Natural killer cell (primary cell): Measurements from ENCODE around the gene LYPD4. TPM values are rescaled to one million over a fixed set of nuclear protein-coding genes. Genes with fewer than 3 reads are reported as not detected.

Source experiments
- ATAC-seq, 3 donors: fragments of 150-1000 bp in 2 of 3; fragments of 200-7000 bp in 1 of 3; cut with Tn5 transposase; 1 replicate in 1 of 3; 2 replicates in 2 of 3; pipeline ENCODE4 v1.10.0; 2021; ENCODE audit warnings: mild to moderate bottlenecking in 2 of 3, moderate library complexity in 2 of 3
- DNase-seq, 2 donors: peaks; one replicate each; pipeline versions ENCODE4 v3.0.0 to v3.0.0-alpha.2; 2013 to 2021; ENCODE audit warnings: mixed read lengths in 1 of 2
- H3K27ac ChIP-seq: one replicate; pipeline ENCODE4 v1.5.1; 2013; ENCODE audit warnings: mild to moderate bottlenecking, low read length
- H3K27me3 ChIP-seq: one replicate; pipeline ENCODE4 v1.6.1; 2013; ENCODE audit warnings: low read length; ENCODE audit not compliant: control insufficient read depth, insufficient read depth
- H3K36me3 ChIP-seq: one replicate; pipeline ENCODE4 v1.6.1; 2013; ENCODE audit warnings: low read length; ENCODE audit not compliant: control insufficient read depth, insufficient read depth
- H3K4me1 ChIP-seq: one replicate; pipeline ENCODE4 v1.6.1; 2013; ENCODE audit warnings: low read length; ENCODE audit not compliant: control insufficient read depth, insufficient read depth
- H3K4me3 ChIP-seq: one replicate; pipeline ENCODE4 v1.5.1; 2013; ENCODE audit warnings: low read length
- H3K9me3 ChIP-seq: one replicate; pipeline ENCODE4 v1.6.1; 2013; ENCODE audit warnings: low read length; ENCODE audit not compliant: control insufficient read depth, insufficient read depth
- H3K27ac Mint-ChIP-seq, 2 donors: one replicate each; pipeline ENCODE4 v1.8.0; 2022; ENCODE audit warnings: mild to moderate bottlenecking in 2 of 2, mixed read lengths in 2 of 2, moderate library complexity in 1 of 2
- H3K27me3 Mint-ChIP-seq, 2 donors: one replicate each; pipeline ENCODE4 v1.8.0; 2022; ENCODE audit warnings: low read depth in 2 of 2, mixed read lengths in 2 of 2
- H3K36me3 Mint-ChIP-seq: one replicate; pipeline ENCODE4 v1.8.0; 2022; ENCODE audit warnings: mixed read lengths
- H3K4me1 Mint-ChIP-seq, 2 donors: one replicate each; pipeline ENCODE4 v1.8.0; 2022; ENCODE audit warnings: mixed read lengths in 2 of 2
- H3K4me3 Mint-ChIP-seq: one replicate; pipeline ENCODE4 v1.8.0; 2022; ENCODE audit warnings: mild to moderate bottlenecking, moderate library complexity, mixed read lengths
- H3K9me3 Mint-ChIP-seq, 2 donors: one replicate each; pipeline ENCODE4 v1.8.0; 2022; ENCODE audit warnings: mixed read lengths in 2 of 2
- CTCF ChIP-seq: fragments of 200-600 bp; IDR thresholded peaks from one replicate; pipeline ENCODE4 v1.8.0; 2022; ENCODE audit warnings: antibody characterized with exemption
- WGBS: methylation state at CpG from one replicate; pipeline ENCODE4 v1.1.7; 2013; ENCODE audit warnings: missing lambda C conversion rate; ENCODE audit not compliant: insufficient coverage; 5-methylcytosine and 5-hydroxymethylcytosine counted together
- intact Hi-C: fragments of 100-400 bp; cut with micrococcal nuclease; formaldehyde crosslinking; loops from one replicate; pipeline ENCODE4 v1.14.2; 2022
- total RNA-seq, 4 donors: library from RNA; stranded (reverse); fragments of 120-200 nt in 1 of 4; gene quantifications; one replicate each; pipeline versions ENCODE4 v1.2.3 to v1.2.4, GENCODE V29; 2013 to 2022

Gene LYPD4
- total RNA-seq, 3 donors from 2014 or later (not counting 1 experiment from before 2014, with no cell fraction given), result not detected

GRCh38 chr19:41850381-41850780, 5.9 kb upstream of the LYPD4 start:
- DNase-seq (no peak), ATAC-seq (no peak)
- Mint-ChIP-seq H3K36me3 (no peaks in the 10 kb centered on the region), H3K4me1 (no peaks in the 10 kb centered on the region), H3K9me3 (no peaks in the 10 kb centered on the region), H3K4me3 (no peak overlapping the region), H3K27ac (no peak overlapping the region), H3K27me3 (peaks cover 7 to 17% of the 10 kb centered on the region in 2 donors)
- intact Hi-C loops, result no loop called here
- H3K27ac ChIP-seq, result no peak overlapping the region
- no peak overlapping the region for H3K4me3 ChIP-seq
- H3K36me3 ChIP-seq, result no peaks in the 10 kb centered on the region
- TF ChIP-seq CTCF, result no peak
- 73% methylated on average over 5 of the region's 5 CpGs for WGBS
- H3K9me3 ChIP-seq, result no peaks in the 10 kb centered on the region
- no peaks in the 10 kb centered on the region for H3K27me3 ChIP-seq
- no peaks in the 10 kb centered on the region for H3K4me1 ChIP-seq

- Histone ChIP-seq H3K27ac (no peak overlapping the region), H3K9me3 (no peaks in the 10 kb centered on the region), H3K36me3 (no peaks in the 10 kb centered on the region), H3K4me1 (no peaks in the 10 kb centered on the region), H3K4me3 (no peak overlapping the region), H3K27me3 (no peaks in the 10 kb centered on the region)
- no peak for DNase-seq
- Mint-ChIP-seq H3K27me3 (peaks cover 7 to 13% of the 10 kb centered on the region in 2 donors), H3K36me3 (no peaks in the 10 kb centered on the region), H3K4me3 (no peak overlapping the region), H3K4me1 (no peaks in the 10 kb centered on the region), H3K9me3 (peaks cover 0 to 3% of the 10 kb centered on the region in 2 donors), H3K27ac (no peak overlapping the region)
- ATAC-seq, result no peak
- TF ChIP-seq CTCF, result no peak
- WGBS, result 76% methylated on average over 2 of the region's 2 CpGs
- intact Hi-C loops, result no loop called here
These were observed 4.6 kb upstream of the LYPD4 start for GRCh38 chr19:41849067-41849466.

- Mint-ChIP-seq H3K9me3 (peaks cover 0 to 3% of the 10 kb centered on the region in 2 donors), H3K36me3 (no peaks in the 10 kb centered on the region), H3K27ac (no peak overlapping the region), H3K27me3 (peaks cover 7 to 12% of the 10 kb centered on the region in 2 donors), H3K4me3 (no peak overlapping the region), H3K4me1 (no peaks in the 10 kb centered on the region)
- no peak for TF ChIP-seq CTCF
- Histone ChIP-seq H3K9me3 (no peaks in the 10 kb centered on the region), H3K27me3 (no peaks in the 10 kb centered on the region), H3K27ac (no peak overlapping the region), H3K4me1 (no peaks in the 10 kb centered on the region), H3K36me3 (no peaks in the 10 kb centered on the region), H3K4me3 (no peak overlapping the region)
- ATAC-seq, result no peak
- 85% methylated on average over 6 of the region's 6 CpGs for WGBS
- DNase-seq, result no peak
- intact Hi-C loops, result no loop called here
These were observed 4.2 kb upstream of the LYPD4 start for GRCh38 chr19:41848666-41849065.

GRCh38 chr19:41847351-41848105, 3.0 kb upstream of the LYPD4 start:
- no peak for ATAC-seq
- peaks cover 7 to 13% of the 10 kb centered on the region in 2 donors for H3K27me3 Mint-ChIP-seq
- no peak overlapping the region for H3K4me3 ChIP-seq
- no peaks in the 10 kb centered on the region for H3K36me3 Mint-ChIP-seq
- no peak for DNase-seq
- no peak overlapping the region for H3K27ac ChIP-seq
- WGBS, result 91% methylated on average over 19 of the region's 19 CpGs
- TF ChIP-seq CTCF, result no peak
- no peak overlapping the region for H3K27ac Mint-ChIP-seq
- H3K27me3 ChIP-seq, result no peaks in the 10 kb centered on the region
- H3K9me3 Mint-ChIP-seq, result peaks cover 0 to 3% of the 10 kb centered on the region in 2 donors
- H3K4me1 ChIP-seq, result no peaks in the 10 kb centered on the region
- no peak overlapping the region for H3K4me3 Mint-ChIP-seq
- no peaks in the 10 kb centered on the region for H3K36me3 ChIP-seq
- H3K4me1 Mint-ChIP-seq, result no peaks in the 10 kb centered on the region
- intact Hi-C loops, result no loop called here
- no peaks in the 10 kb centered on the region for H3K9me3 ChIP-seq
